ENCODE measurements around the gene CYP11A1.

DNA sequence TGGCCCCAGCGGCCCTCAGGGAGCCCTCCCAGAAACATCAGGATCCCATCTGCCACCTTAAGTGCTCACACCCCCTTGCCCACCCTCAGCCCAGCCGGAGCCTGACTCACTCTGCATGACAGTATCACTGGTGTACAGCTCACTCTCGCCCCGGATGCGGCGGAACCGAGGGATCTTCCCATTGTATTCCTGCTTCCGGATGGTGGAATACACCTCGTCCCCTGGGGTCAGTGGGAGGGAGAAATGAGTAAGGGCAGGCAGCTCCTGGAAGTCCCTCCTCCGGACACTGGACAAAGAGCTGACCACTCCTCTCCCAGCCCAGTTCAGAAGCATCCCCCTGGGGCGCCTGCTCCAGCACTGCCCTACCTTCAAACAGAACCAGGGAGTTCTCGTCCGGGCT is 49.8 kb upstream of the CYP11A1 start:
- TF ChIP-seq, protein P1, sequence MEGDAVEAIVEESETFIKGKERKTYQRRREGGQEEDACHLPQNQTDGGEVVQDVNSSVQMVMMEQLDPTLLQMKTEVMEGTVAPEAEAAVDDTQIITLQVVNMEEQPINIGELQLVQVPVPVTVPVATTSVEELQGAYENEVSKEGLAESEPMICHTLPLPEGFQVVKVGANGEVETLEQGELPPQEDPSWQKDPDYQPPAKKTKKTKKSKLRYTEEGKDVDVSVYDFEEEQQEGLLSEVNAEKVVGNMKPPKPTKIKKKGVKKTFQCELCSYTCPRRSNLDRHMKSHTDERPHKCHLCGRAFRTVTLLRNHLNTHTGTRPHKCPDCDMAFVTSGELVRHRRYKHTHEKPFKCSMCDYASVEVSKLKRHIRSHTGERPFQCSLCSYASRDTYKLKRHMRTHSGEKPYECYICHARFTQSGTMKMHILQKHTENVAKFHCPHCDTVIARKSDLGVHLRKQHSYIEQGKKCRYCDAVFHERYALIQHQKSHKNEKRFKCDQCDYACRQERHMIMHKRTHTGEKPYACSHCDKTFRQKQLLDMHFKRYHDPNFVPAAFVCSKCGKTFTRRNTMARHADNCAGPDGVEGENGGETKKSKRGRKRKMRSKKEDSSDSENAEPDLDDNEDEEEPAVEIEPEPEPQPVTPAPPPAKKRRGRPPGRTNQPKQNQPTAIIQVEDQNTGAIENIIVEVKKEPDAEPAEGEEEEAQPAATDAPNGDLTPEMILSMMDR (IDR thresholded peaks at IDR 0.05) = no peak
- TF ChIP-seq EZH2 (IDR thresholded peaks at IDR 0.05; ENCODE audit: borderline replicate concordance, insufficient read depth, low read depth, low read length, poor library complexity, severe bottlenecking) = no peak

Data from B cell (primary cell).